Measurements from ENCODE around the gene SLC35A4. TPM values are rescaled to one million over a fixed set of nuclear protein-coding genes. Genes with fewer than 3 reads are reported as not detected.

SLC35A4 gene
- polyA plus RNA-seq, 1 experiment = 63.4 TPM

- Histone ChIP-seq H3K27me3 (ENCODE audit: control insufficient read depth, insufficient read depth, low read length) (no peaks in the 10 kb centered on the region), H3K9me3 (ENCODE audit: control insufficient read depth, insufficient read depth, low read length) (peaks cover 3% of the 10 kb centered on the region; the same call in 1 of the 2 replicates), H3K27ac (ENCODE audit: low read depth, low read length) (peak within 1 kb of the TSS; percentile 92), H3K4me3 (ENCODE audit: low read depth, low read length) (peak within 1 kb of the TSS; percentile 83)
- TF ChIP-seq CTCF (IDR thresholded peaks at IDR 0.05; ENCODE audit: low read depth, low read length) = no peak
- peak; percentile 65 for DNase-seq (ENCODE audit: low read depth, low spot score)
- ChIA-PET CTCF (interaction anchor here (1.0 to 4.0 kb wide), 2 partner anchors 10 to 76 kb away, joined by 3 to 17 read pairs; partner anchors contain the start of genes CD14 and EIF4EBP3), POLR2A (interaction anchor here (0.5 to 2.5 kb wide), 9 partner anchors 10 to 161 kb away, joined by 3 to 42 read pairs (median 5); partner anchors contain the start of genes EIF4EBP3, HARS1, HARS2 and IK)
Observed at GRCh38 chr5:140557136-140557805, 7.4 kb upstream of the SLC35A4 start, which contains the start of gene SRA1. TSS of gene SRA1 (minus strand) at chr5:140557473. CDS start at chr5:140557452, 21 bp downstream.

GRCh38 chr5:140557965-140558364, 6.7 kb upstream of the SLC35A4 start:
- peaks cover 3% of the 10 kb centered on the region; the same call in 1 of the 2 replicates for H3K9me3 ChIP-seq (ENCODE audit: control insufficient read depth, insufficient read depth, low read length)
- no peak for TF ChIP-seq CTCF (IDR thresholded peaks at IDR 0.05; ENCODE audit: low read depth, low read length)
- peak overlapping the region; percentile 92 for H3K27ac ChIP-seq (ENCODE audit: low read depth, low read length)
- DNase-seq (ENCODE audit: low read depth, low spot score) = no peak
- H3K27me3 ChIP-seq (ENCODE audit: control insufficient read depth, insufficient read depth, low read length) = no peaks in the 10 kb centered on the region
- CTCF ChIA-PET = interaction anchor here (1.0 to 4.0 kb wide), 2 partner anchors 11 to 75 kb away, joined by 3 to 17 read pairs; partner anchors contain the start of genes CD14 and EIF4EBP3
- no peak overlapping the region for H3K4me3 ChIP-seq (ENCODE audit: low read depth, low read length)
- POLR2A ChIA-PET = interaction anchor here (0.7 to 2.5 kb wide), 6 partner anchors 10 to 142 kb away, joined by 3 to 42 read pairs (median 6); partner anchors contain the start of genes EIF4EBP3, HARS1, HARS2 and IK

- H3K27ac ChIP-seq (ENCODE audit: low read depth, low read length) = no peak overlapping the region
- no peak for DNase-seq (ENCODE audit: low read depth, low spot score)
- CTCF ChIA-PET = interaction anchor here (4.0 kb wide), 1 partner anchor 11 kb away, joined by 17 read pairs; the partner anchor contains the start of gene EIF4EBP3
- H3K4me3 ChIP-seq (ENCODE audit: low read depth, low read length) = no peak overlapping the region
- POLR2A ChIA-PET = interaction anchor here (1.6 kb wide), 1 partner anchor 132 kb away, joined by 5 read pairs; the partner anchor contains the start of genes HARS1 and HARS2
- H3K9me3 ChIP-seq (ENCODE audit: control insufficient read depth, insufficient read depth, low read length) = peaks cover 3% of the 10 kb centered on the region; the same call in 1 of the 2 replicates
- no peak for TF ChIP-seq CTCF (IDR thresholded peaks at IDR 0.05; ENCODE audit: low read depth, low read length)
- no peaks in the 10 kb centered on the region for H3K27me3 ChIP-seq (ENCODE audit: control insufficient read depth, insufficient read depth, low read length)
Observed at GRCh38 chr5:140558542-140558941, 6.1 kb upstream of the SLC35A4 start.

GRCh38 chr5:140560227-140560626, 4.4 kb upstream of the SLC35A4 start:
- H3K27ac ChIP-seq (ENCODE audit: low read depth, low read length) = no peak overlapping the region
- ChIA-PET CTCF (interaction anchor here (0.8 to 1.3 kb wide), 2 partner anchors 13 to 78 kb away, joined by 3 read pairs; partner anchors contain the start of gene EIF4EBP3), POLR2A (no interaction called here)
- H3K27me3 ChIP-seq (ENCODE audit: control insufficient read depth, insufficient read depth, low read length) = no peaks in the 10 kb centered on the region
- no peak for TF ChIP-seq CTCF (IDR thresholded peaks at IDR 0.05; ENCODE audit: low read depth, low read length)
- H3K4me3 ChIP-seq (ENCODE audit: low read depth, low read length) = no peak overlapping the region
- H3K9me3 ChIP-seq (ENCODE audit: control insufficient read depth, insufficient read depth, low read length) = peaks cover 3% of the 10 kb centered on the region; the same call in 1 of the 2 replicates
- no peak for DNase-seq (ENCODE audit: low read depth, low spot score)
